ENCODE measurements around the gene ZBTB1. TPM values are rescaled to one million over a fixed set of nuclear protein-coding genes. Genes with fewer than 3 reads are reported as not detected.
"Not testable (repeated sequence)": the region's sequence is repeated elsewhere in the genome, so short reads cannot be mapped to it uniquely, and the experiment has no call there.

The ZBTB1 gene
- total and polyA plus RNA-seq, 7 experiments from 2014 or later: 42.4 to 119 (median 97.7) TPM

DNA sequence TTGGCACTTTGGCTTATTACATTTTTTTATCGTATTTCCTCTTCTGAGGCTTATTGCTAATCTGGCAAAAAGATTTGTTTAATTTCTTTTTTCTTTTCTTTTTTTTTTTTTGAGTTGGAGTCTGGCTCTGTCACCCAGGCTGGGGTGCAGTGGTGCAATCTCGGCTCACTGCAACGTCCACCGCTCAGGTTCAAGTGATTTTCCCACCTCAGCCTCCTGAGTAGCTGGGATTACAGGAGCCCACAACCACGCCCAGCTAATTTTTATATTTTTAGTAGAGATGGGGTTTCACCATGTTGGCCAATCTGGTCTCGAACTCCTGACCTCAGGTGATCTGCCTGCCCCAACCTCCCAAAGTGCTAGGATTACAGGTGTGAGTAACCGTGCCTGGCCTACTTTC lies 65.1 kb downstream of the ZBTB1 start:
- H3K4me3 ChIP-seq (ENCODE audit: low read length); H3K9me3 ChIP-seq (ENCODE audit: control insufficient read depth in 2 of 3, low read length in 3 of 3); H3K27ac Mint-ChIP-seq; ATAC-seq; POLR2A ChIA-PET; H3K4me1 ChIP-seq (ENCODE audit: control insufficient read depth in 2 of 2, insufficient read depth in 2 of 2, low read length in 2 of 2); DNase-seq; H3K36me3 Mint-ChIP-seq; H3K4me3 Mint-ChIP-seq; H3K36me3 ChIP-seq (ENCODE audit: control insufficient read depth in 2 of 3, insufficient read depth in 3 of 3, low read length in 3 of 3); H3K9me3 Mint-ChIP-seq; CTCF ChIA-PET; H3K27ac ChIP-seq (ENCODE audit: low read depth, low read length); H3K4me1 Mint-ChIP-seq; intact Hi-C loops (cut with micrococcal nuclease); H3K27me3 ChIP-seq (ENCODE audit: control insufficient read depth in 2 of 2, insufficient read depth in 2 of 2, low read length in 2 of 2): not testable (repeated sequence)
- peaks cover 0 to 30% (median 4%) of the 10 kb centered on the region in 5 donors for H3K27me3 Mint-ChIP-seq

DNA sequence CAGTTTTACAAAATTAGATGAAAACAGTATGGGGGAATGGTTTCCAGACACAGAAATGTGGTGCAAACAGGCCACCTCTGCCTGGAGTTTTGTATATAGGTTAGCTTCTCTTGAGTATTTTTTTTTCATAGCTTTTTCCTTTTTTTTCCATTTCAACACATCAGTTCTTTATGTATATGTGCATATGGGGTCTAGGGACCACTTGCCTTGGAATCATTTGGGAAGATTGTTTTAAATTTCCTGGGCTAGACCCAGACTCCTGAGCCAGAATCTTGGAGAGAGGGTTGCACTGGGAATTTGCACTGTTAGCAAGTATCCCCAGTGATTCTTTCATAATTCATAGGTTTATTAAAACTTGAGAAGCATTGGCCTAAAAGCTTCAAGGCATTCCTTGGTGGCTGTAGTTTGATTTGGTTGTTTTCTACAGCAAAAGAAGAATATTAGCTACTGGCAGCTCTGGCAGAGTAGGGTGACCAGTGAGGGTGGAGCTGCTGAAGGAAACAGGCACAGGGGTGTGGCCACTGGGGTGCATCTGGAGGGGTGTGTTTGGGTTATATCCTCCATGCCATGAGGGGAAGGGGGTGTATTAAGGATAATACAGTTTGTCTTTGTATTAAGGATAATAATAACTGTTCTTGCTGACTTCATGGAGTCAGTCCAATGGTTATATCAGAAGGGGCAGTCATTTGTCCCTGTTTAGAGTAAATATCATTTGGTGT lies 68.0 kb downstream of the ZBTB1 start:
- Mint-ChIP-seq H3K4me1 (no peaks in the 10 kb centered on the region), H3K4me3 (no peak overlapping the region), H3K27me3 (peaks cover 0 to 11% (median 0%) of the 10 kb centered on the region in 5 donors), H3K36me3 (no peaks in the 10 kb centered on the region), H3K27ac (no peak overlapping the region), H3K9me3 (no peaks in the 10 kb centered on the region)
- Histone ChIP-seq H3K4me1 (ENCODE audit: control insufficient read depth in 2 of 2, insufficient read depth in 2 of 2, low read length in 2 of 2) (no peaks in the 10 kb centered on the region), H3K27ac (ENCODE audit: low read depth, low read length) (no peak overlapping the region), H3K36me3 (ENCODE audit: control insufficient read depth in 2 of 3, insufficient read depth in 3 of 3, low read length in 3 of 3) (no peaks in the 10 kb centered on the region), H3K27me3 (ENCODE audit: control insufficient read depth in 2 of 2, insufficient read depth in 2 of 2, low read length in 2 of 2) (no peaks in the 10 kb centered on the region), H3K4me3 (ENCODE audit: low read length) (no peak overlapping the region), H3K9me3 (ENCODE audit: control insufficient read depth in 2 of 3, low read length in 3 of 3) (no peaks in the 10 kb centered on the region)
- ChIA-PET CTCF (no interaction called here), POLR2A (no interaction called here)
- intact Hi-C loops (cut with micrococcal nuclease): no loop called here
- DNase-seq (no peak), ATAC-seq (no peak)

DNA sequence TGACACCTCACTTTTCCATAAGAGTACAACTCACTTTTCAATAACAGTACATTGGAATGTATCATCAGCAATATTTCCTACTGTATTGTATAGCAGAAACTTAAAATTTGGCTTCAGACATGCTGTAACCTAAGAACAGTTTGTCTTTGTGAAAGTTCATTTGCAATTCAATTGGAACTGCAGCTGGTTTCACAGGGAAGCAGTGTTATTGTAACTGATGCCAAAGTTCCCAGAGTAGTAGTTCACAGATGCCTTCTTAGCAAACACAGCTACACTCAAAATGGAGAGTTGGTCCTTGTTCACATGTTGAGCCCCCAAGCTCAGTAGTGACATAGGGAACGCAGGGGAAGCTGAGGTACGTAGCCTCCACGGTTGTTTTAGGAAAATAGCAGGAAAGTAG lies 68.5 kb downstream of the ZBTB1 start:
- intact Hi-C loops (cut with micrococcal nuclease): no loop called here
- no peak for DNase-seq
- POLR2A ChIA-PET: no interaction called here
- ATAC-seq: no peak
- peaks cover 0 to 12% (median 0%) of the 10 kb centered on the region in 5 donors for H3K27me3 Mint-ChIP-seq
- H3K4me1 Mint-ChIP-seq: no peaks in the 10 kb centered on the region
- H3K27ac Mint-ChIP-seq: no peak overlapping the region
- H3K36me3 ChIP-seq (ENCODE audit: control insufficient read depth in 2 of 3, insufficient read depth in 3 of 3, low read length in 3 of 3): no peaks in the 10 kb centered on the region
- H3K27ac ChIP-seq (ENCODE audit: low read depth, low read length): no peak overlapping the region
- no peak overlapping the region for H3K4me3 Mint-ChIP-seq
- no peaks in the 10 kb centered on the region for H3K4me1 ChIP-seq (ENCODE audit: control insufficient read depth in 2 of 2, insufficient read depth in 2 of 2, low read length in 2 of 2)
- no peaks in the 10 kb centered on the region for H3K9me3 ChIP-seq (ENCODE audit: control insufficient read depth in 2 of 3, low read length in 3 of 3)
- H3K4me3 ChIP-seq (ENCODE audit: low read length): no peak overlapping the region
- no peaks in the 10 kb centered on the region for H3K36me3 Mint-ChIP-seq
- no peaks in the 10 kb centered on the region for H3K27me3 ChIP-seq (ENCODE audit: control insufficient read depth in 2 of 2, insufficient read depth in 2 of 2, low read length in 2 of 2)
- CTCF ChIA-PET: no interaction called here
- no peaks in the 10 kb centered on the region for H3K9me3 Mint-ChIP-seq

Other genes with a start within 250 kb of the ZBTB1 start
- under 1 TPM in 4 of 5 experiments, not detected in 1; 0.07 to 0.19 (median 0.13) TPM for gene ESR2, start 210.4 kb upstream of the ZBTB1 start, total RNA-seq
- under 1 TPM in 1 of 2 donors, not detected in 1; 0.12 TPM for gene ESR2, start 210.4 kb upstream of the ZBTB1 start, polyA plus RNA-seq
- gene MTHFD1, start 116.4 kb upstream of the ZBTB1 start, total RNA-seq: 100 to 1,000 TPM in 1 of 5 experiments, 10 to 100 TPM in 4; 28.0 to 189 (median 30.2) TPM
- 10 to 100 TPM; 34.2 to 40.2 TPM for gene MTHFD1, start 116.4 kb upstream of the ZBTB1 start, polyA plus RNA-seq
- gene AKAP5, start 39.3 kb upstream of the ZBTB1 start, total RNA-seq: 1 to 10 TPM in 1 of 5 experiments, under 1 TPM in 4; 0.11 to 1.7 (median 0.13) TPM
- gene AKAP5, start 39.3 kb upstream of the ZBTB1 start, polyA plus RNA-seq: under 1 TPM in 1 of 2 donors, not detected in 1; 0.03 TPM
- 10 to 100 TPM; 37.6 to 88.0 (median 60.6) TPM for gene ZBTB25, start 932 bp upstream of the ZBTB1 start, total RNA-seq
- 10 to 100 TPM; 30.5 to 35.6 TPM for gene ZBTB25, start 932 bp upstream of the ZBTB1 start, polyA plus RNA-seq
- 1 to 10 TPM in 1 of 5 experiments, under 1 TPM in 4; 0.32 to 2.5 (median 0.76) TPM for gene HSPA2, start 36.0 kb downstream of the ZBTB1 start, total RNA-seq
- gene HSPA2, start 36.0 kb downstream of the ZBTB1 start, polyA plus RNA-seq: under 1 TPM; 0.21 to 0.99 TPM
- gene PPP1R36, start 45.2 kb downstream of the ZBTB1 start, total RNA-seq: under 1 TPM in 1 of 5 experiments, not detected in 4; 0.31 TPM
- under 1 TPM in 1 of 2 donors, not detected in 1; 0.30 TPM for gene PPP1R36, start 45.2 kb downstream of the ZBTB1 start, polyA plus RNA-seq
- gene PLEKHG3, start 199.7 kb downstream of the ZBTB1 start, total RNA-seq: 10 to 100 TPM in 2 of 5 experiments, 1 to 10 TPM in 3; 1.2 to 43.6 (median 6.0) TPM
- gene PLEKHG3, start 199.7 kb downstream of the ZBTB1 start, polyA plus RNA-seq: under 1 TPM; 0.17 to 0.44 TPM

Measured in naive thymus-derived CD4-positive, alpha-beta T cell (primary cell).